Chondrocyte (in vitro differentiated cells): ENCODE results near the gene LIMA1. TPM values are rescaled to one million over a fixed set of nuclear protein-coding genes. Genes with fewer than 3 reads are reported as not detected.

Experiments used
- DNase-seq: peaks from one replicate; pipeline ENCODE4 v3.0.0; 2021; ENCODE audit warnings: mixed read lengths, low spot score
- H3K27ac Mint-ChIP-seq: one replicate; pipeline ENCODE4 v1.8.0; 2021; ENCODE audit warnings: mild to moderate bottlenecking, moderate library complexity, mixed read lengths; ENCODE audit not compliant: unreplicated experiment
- H3K27me3 Mint-ChIP-seq: 2 replicates; pipeline ENCODE4 v1.8.0; 2021; ENCODE audit warnings: low read depth, mixed read lengths
- H3K36me3 Mint-ChIP-seq: 2 replicates; pipeline ENCODE4 v1.8.0; 2021; ENCODE audit warnings: low read depth, mixed read lengths
- H3K4me1 Mint-ChIP-seq: 2 replicates; pipeline ENCODE4 v1.8.0; 2021; ENCODE audit warnings: low read depth, mild to moderate bottlenecking, mixed read lengths
- H3K4me3 Mint-ChIP-seq: one replicate; pipeline ENCODE4 v1.8.0; 2021; ENCODE audit warnings: mild to moderate bottlenecking, moderate library complexity, mixed read lengths; ENCODE audit not compliant: unreplicated experiment
- H3K9me3 Mint-ChIP-seq: 2 replicates; pipeline ENCODE4 v1.8.0; 2021; ENCODE audit warnings: low read depth, mixed read lengths
- total RNA-seq: library from RNA; stranded (reverse); gene quantifications from 3 replicates; pipeline ENCODE4 v1.2.1, GENCODE V29; 2021
- TF ChIP-seq, protein P1 (sequence below): fragments of 200-600 bp; sonication (generic); IDR thresholded peaks from 2 replicates; pipeline ENCODE4 v1.5.0; 2021; ENCODE audit warnings: antibody characterized with exemption, mild to moderate bottlenecking, moderate library complexity

LIMA1 gene
- total RNA-seq, 1 donor from 2014 or later, result 120 TPM

DNA sequence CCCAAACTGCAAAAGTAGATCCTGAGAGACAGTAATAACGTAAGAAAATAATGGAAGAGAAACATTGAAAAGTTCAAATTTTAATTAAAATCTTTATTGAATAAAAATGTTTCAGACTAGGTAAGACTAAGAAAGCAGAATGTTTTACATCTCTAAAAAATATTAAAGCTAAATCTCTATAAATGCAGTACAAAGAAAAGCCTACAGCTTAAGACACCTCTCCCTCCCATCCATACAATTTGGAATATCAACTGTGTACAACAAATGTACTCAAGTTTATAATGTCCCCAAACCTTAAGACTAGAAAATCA, 107.6 kb downstream of the LIMA1 start:
- H3K36me3 Mint-ChIP-seq, result peaks cover 18% of the 10 kb centered on the region
- no peak for DNase-seq

DNA sequence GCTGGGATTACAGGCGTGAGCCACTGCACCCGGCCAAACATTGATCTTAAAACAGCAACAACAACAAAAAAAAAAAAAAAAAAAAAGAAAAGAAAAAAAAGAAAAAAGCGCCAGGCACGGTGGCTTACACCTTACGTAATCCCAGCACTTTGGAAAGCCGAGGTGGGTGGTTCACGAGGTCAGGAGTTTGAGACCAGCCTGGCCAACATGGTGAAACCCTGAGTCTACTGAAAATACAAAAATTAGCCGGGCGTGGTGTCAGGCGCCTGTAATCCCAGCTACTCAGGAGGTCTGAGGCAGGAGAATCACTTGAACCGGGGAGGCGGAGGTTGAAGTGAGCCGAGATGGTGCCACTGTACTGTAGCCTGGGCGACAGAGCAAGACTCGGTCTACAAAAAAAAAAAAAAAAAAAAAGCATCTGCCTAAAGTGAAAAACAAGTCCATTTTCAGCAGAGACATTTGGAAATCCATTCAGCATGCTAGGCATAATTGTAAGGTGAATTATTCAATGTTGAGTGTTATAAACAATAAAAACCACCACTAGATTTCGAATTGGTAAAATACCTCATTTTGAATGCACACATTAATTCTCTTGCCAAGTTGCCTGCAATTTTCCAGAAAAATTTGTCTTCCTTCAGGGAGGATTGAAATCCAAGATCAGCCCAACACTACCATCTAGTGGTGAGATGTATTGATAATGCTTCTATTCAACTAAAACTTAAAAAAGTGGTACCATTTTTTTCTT, 108.2 kb downstream of the LIMA1 start:
- peak overlapping the region; percentile 55 for H3K27ac Mint-ChIP-seq
- peaks cover 1% of the 10 kb centered on the region for H3K9me3 Mint-ChIP-seq
- peaks cover 11% of the 10 kb centered on the region for H3K4me1 Mint-ChIP-seq
- no peak for DNase-seq
- TF ChIP-seq, protein P1, sequence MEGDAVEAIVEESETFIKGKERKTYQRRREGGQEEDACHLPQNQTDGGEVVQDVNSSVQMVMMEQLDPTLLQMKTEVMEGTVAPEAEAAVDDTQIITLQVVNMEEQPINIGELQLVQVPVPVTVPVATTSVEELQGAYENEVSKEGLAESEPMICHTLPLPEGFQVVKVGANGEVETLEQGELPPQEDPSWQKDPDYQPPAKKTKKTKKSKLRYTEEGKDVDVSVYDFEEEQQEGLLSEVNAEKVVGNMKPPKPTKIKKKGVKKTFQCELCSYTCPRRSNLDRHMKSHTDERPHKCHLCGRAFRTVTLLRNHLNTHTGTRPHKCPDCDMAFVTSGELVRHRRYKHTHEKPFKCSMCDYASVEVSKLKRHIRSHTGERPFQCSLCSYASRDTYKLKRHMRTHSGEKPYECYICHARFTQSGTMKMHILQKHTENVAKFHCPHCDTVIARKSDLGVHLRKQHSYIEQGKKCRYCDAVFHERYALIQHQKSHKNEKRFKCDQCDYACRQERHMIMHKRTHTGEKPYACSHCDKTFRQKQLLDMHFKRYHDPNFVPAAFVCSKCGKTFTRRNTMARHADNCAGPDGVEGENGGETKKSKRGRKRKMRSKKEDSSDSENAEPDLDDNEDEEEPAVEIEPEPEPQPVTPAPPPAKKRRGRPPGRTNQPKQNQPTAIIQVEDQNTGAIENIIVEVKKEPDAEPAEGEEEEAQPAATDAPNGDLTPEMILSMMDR, result peak; percentile 91
- H3K4me3 Mint-ChIP-seq, result no peak overlapping the region
- H3K27me3 Mint-ChIP-seq, result no peaks in the 10 kb centered on the region
- peaks cover 20% of the 10 kb centered on the region for H3K36me3 Mint-ChIP-seq

More for the DNA sequence above, 107.6 kb downstream of the LIMA1 start:
- peak overlapping the region; percentile 55 for H3K27ac Mint-ChIP-seq
- no peak overlapping the region for H3K4me3 Mint-ChIP-seq
- no peaks in the 10 kb centered on the region for H3K27me3 Mint-ChIP-seq
- H3K9me3 Mint-ChIP-seq, result no peaks in the 10 kb centered on the region
- H3K4me1 Mint-ChIP-seq, result peaks cover 6% of the 10 kb centered on the region
- TF ChIP-seq, protein P1, result peak; percentile 29

DNA sequence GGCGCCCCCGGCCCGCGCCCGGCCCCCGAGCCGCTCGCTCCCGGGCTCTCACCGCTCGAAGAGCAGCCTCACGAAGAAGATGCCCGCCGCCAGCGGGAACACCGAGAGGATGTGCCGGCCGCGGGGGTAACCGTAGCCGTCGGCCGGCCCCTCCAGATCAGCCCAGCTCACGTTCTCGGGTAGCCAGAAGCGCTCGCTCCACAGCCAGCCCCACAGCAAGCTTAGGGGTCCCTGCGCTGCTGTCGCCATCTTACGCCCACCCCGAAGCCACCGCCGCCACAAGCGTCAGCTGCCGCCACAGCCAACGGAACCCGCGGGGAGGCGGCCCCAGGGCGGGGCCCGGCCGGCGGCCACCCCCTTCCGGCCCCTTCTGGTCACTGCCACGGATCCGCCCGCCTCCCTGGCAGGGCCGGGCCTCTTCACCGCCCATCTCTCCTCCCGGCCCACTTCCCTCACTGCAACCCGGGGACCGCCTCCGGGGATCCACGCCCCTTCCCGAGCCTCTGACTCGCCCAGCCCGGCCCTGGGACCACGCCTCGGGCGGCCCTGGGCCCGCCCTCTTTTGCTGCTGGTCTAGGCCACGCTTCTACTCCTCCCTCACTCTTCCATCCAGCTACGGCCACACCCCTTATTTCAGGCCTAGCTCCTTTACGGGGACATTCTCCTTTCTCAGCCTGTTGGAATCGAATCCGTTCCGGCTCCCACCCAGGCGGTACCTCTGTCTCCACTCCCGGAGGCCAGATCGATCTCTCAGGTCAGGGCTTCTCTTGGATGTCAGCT, 116.1 kb downstream of the LIMA1 start, which contains the start of gene CERS5:
CERS5 (minus strand) TSS at position 321 of the 780 bp plus-strand sequence; CDS start at position 249, 72 bp downstream.
- Mint-ChIP-seq H3K4me3 (peak within 1 kb of the TSS; percentile 90), H3K36me3 (peaks cover 4% of the 10 kb centered on the region), H3K9me3 (peaks cover 5% of the 10 kb centered on the region), H3K4me1 (peaks cover 44% of the 10 kb centered on the region), H3K27ac (peak within 1 kb of the TSS; percentile 97), H3K27me3 (no peaks in the 10 kb centered on the region)
- peak; percentile 99 for DNase-seq
- TF ChIP-seq, protein P1, result peak; percentile 64

DNA sequence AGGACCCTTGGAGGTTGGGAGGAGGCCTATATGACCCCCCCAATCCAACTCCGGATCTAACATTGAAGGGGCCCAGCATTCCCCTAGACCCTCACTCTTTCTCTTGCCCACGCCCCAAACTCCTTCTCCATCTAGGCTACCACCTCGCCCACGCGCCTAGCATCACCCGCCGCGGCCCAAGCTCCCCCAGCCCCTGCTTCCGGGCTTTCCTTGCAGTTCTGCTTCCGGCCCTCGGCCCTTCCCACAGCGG, 116.6 kb downstream of the LIMA1 start:
- Mint-ChIP-seq H3K9me3 (peaks cover 5% of the 10 kb centered on the region), H3K4me3 (peak overlapping the region; percentile 90), H3K27me3 (no peaks in the 10 kb centered on the region), H3K4me1 (peaks cover 44% of the 10 kb centered on the region), H3K36me3 (peaks cover 4% of the 10 kb centered on the region), H3K27ac (peak overlapping the region; percentile 97)
- TF ChIP-seq, protein P1, result no peak
- peak; percentile 93 for DNase-seq

DNA sequence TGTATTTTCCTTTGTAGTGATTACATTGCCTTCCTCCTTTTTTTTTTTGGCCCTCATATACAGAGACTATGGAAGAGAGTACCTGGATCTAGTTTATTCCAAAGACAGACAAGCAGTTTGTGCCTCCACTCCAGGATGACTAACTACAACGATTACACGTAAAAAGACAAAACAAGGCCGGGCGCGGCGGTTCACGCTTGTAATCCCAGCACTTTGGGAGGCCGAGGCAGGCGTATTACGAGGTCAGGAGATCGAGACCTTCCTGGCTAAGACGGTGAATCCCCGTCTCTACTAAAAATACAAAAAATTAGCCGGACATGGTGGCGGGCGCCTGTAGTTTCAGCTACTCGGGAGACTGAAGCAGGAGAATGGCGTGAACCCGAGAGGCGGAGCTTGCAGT, 118.4 kb downstream of the LIMA1 start:
- TF ChIP-seq, protein P1, result no peak
- H3K4me3 Mint-ChIP-seq, result peak overlapping the region; percentile 45
- H3K36me3 Mint-ChIP-seq, result peaks cover under 1% of the 10 kb centered on the region
- H3K4me1 Mint-ChIP-seq, result peaks cover 47% of the 10 kb centered on the region
- no peaks in the 10 kb centered on the region for H3K27me3 Mint-ChIP-seq
- no peak for DNase-seq
- peaks cover 1% of the 10 kb centered on the region for H3K9me3 Mint-ChIP-seq
- H3K27ac Mint-ChIP-seq, result peak overlapping the region; percentile 68
